Stimulated activated CD8-positive, alpha-beta memory T cell treated with anti-CD3 and anti-CD28 coated beads, Interleukin-2, amount 100 ng/mL, for 48 hours (primary cell): ENCODE data around the gene MGARP.
"Not testable (repeated sequence)": the region's sequence is repeated elsewhere in the genome, so short reads cannot be mapped to it uniquely, and the experiment has no call there.

Experiments used
- DNase-seq, 2 donors: peaks; one replicate each; pipeline ENCODE4 v3.0.0-alpha.2; 2020; ENCODE audit warnings: low read depth in 2 of 2

Gene MGARP

DNA sequence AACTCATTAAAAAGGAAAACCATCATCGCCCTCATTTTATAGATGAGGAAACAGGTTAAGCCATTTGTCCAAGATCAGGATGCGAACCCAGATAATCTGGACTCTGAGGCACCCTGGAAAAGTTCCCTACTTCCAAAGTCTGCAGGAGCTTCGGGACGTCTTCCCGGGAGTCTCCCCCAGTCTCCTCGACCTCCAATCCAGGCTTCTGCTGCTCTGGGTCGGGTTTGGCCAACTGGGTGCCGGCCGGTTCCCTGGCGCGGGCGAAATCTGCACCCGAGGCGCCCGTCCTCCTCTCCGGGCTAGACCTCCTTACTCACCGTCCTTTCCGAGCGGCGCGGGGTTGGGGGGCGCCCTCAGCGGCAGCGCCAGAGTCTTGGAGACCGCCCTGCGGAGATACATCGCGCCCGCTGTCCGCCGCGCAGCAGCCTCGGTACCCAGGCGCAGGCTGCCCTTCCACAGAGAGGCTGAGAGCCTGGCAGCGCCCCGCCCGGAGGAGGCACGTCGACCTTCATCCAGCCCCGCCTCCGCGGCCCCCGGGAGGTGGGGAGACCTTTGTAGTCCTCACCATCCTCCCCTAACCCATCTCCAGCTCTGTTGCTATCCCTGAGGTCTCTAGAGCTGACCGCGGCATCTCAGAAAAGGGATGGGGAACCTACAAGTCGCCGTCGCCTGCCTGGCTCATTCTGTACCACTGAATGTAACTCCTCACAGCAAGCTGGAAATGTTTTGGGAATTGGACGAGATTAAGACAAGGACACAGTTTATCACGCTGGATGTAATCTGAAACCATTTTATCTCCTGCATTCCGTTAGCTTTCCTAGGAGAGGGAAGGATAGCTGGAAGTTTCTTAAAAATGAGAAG is at the start of gene MGARP:
MGARP (minus strand) TSS at position 466 of the 861 bp plus-strand sequence; CDS start at position 399, 67 bp downstream.
- DNase-seq = peak in 1 of 2 donors; percentile 21

DNA sequence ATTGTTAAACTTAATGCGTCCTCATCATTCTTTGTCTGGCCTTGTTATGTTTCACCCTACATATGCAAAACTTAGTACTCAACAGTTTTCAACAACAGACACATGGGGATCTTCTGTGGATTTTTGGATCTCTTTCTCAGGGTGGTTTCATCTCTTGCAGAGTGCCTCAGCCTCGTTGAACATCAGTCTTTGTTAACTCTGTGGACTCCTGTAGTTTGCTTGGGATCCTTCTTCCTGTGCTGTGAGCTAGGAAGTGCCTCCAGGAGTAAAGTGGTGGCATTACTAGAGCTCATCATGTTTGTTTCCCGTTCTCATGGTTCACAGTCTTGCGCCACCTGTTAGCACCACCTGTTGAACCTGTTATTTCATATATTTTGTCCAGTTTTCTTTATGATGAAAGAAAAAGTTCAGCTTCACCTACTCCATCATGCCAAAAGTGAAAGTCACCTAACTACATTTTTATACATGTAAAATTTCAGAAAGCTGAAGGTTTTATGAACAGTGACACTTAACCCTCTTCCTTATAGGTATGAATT is 49.7 kb upstream of the MGARP start:
- DNase-seq = no peak

DNA sequence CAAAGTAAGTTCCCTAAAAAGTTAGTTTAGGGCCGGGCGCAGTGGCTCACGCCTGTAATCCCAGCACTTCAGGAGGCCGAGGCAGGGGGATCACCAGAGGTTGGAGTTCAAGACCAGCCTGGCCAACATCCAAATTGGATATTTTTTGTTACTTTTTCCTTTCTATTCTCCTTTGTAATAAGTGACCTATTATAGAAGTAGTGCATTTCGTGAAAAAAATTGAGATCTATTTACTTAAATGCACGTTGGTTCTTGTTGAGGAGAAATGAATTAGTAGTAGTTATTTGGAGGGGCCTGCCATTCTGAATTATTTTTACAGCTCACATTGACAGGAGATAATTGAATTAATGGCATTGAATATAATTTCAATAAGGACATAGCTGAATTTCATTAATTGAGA is 44.6 kb upstream of the MGARP start:
- DNase-seq = no peak

DNA sequence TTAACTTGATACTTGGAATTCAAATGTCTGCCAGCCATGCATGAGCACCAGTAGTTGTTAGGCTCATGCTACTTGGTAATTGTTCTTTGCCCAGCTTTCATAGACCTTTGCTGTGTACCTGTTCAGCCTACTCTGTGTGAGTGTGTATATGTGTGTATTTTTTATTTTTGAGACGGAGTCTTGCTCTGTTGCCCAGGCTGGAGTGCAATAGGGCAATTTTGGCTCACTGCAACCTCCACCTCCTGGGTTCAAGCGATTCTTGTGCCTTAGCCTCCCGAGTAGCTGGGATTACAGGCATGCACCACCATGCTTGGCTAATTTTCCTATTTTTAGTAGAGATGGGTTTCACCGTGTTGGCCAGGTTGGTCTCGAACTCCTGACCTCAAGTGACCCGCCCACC is 42.5 kb upstream of the MGARP start:
- not testable (repeated sequence) for DNase-seq

- DNase-seq = not testable (repeated sequence)
Observed at GRCh38 chr4:139322070-139322469, 42.0 kb upstream of the MGARP start.

- DNase-seq = no peak
Observed at GRCh38 chr4:139319571-139319970, 39.5 kb upstream of the MGARP start.

GRCh38 chr4:139317635-139318034 is 37.6 kb upstream of the MGARP start:
- DNase-seq = no peak

- DNase-seq = no peak
Observed at GRCh38 chr4:139316733-139317132, 36.7 kb upstream of the MGARP start.

DNA sequence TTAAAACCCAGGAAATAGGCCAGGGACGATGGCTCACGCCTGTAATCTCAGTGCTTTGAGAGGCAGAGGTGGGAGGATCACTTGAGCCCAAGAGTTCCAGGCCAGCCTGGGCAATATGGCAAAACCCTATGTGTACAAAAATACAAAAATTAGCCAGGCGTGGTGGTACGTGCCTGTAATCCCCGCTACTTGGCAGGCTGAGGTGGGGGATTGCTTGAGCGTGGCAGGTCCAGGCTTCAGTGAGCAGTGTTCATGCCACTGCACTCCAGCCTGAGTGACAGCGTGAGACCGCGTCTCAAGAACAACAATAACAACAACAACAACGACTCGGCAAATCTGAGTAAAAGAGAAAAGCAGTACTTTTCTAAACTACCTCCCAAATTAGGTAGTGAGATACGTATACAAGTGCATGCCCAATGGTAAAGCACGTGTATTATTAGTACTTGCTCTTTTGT is 35.2 kb upstream of the MGARP start:
- no peak for DNase-seq

GRCh38 chr4:139314047-139314800 is 34.2 kb upstream of the MGARP start:
- no peak for DNase-seq

DNA sequence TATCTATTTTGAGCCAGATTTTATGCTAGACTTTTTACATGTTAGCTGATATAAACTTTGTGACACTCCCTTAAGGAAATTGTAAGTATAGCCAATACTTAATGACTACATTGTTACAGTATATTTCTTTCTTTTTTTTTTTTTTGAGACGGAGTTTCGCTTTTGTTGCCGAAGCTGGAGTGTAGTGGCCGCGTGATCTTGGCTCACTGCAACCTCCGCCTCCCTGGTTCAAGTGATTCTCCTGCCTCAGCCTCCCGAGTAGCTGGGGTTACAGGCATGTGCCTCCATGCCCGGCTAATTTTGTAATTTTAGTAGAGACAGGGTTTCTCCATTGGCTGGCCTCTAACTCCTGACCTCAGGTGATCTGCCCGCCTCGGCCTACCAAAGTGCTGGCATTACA is 33.4 kb upstream of the MGARP start:
- not testable (repeated sequence) for DNase-seq

DNA sequence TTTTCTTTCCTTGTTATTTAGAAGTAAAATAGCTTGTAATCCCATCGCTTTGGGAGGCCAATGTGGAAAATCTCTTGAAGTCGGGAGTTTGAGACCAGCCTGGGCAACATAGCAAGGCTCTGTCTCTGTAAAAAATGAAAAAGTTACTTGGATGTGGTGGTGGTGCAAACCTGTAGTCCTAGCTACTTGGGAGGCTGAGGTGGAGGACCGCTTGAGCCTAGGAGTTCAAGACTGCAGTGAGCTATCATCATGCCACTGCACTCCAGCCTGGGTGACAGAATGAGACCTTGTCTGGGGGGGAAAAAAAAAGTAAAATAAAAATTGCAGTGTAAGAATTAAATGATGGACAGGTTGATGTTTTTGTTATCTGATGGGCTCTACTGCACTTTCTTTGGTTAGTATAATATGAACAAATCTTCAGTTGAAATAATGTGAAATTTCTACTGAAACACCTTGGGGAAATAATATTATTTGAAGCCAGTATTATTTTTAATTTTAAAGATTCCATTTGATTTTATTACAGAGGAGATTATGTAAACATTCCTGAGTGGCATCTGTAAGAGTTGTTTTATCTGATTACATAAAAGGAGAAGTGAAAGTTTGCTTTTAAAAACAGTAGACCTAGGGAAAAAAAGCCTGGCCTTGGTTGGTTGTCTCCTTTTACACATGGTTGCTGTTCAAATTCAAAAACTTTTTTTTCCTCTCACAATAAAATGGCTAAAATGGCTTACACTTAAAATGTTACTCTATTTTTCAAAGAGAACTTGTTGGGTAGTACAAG is 32.7 kb upstream of the MGARP start:
- no peak for DNase-seq

DNA sequence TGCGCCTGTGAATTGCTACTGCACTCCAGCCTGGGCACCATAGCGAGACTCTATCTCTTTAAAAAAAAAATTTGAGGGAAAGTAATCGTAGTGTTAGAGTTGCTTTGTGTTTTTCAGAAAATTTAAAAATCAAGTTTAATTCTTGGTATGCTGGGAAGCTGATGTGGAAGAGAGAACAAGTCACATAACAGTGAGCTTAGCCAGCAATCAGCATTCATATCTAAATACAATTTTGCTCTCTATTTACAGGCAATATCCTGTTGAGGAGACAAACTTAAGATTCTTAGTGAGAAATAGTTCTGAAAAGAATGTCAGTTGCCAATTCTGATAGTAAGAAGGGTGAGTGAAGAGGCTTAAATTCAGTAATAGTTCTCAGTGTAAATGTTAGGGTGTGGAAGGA is 31.9 kb upstream of the MGARP start:
- no peak for DNase-seq

GRCh38 chr4:139304920-139305319 is 24.9 kb upstream of the MGARP start:
- DNase-seq = no peak

- DNase-seq = peak; percentile 36 to 45
Observed at GRCh38 chr4:139301821-139302611, 22.0 kb upstream of the MGARP start, which contains the start of gene NDUFC1. NDUFC1 (minus strand) TSS chr4:139302477; CDS start chr4:139295798, 6,679 bp downstream.

GRCh38 chr4:139301113-139301820 is 21.2 kb upstream of the MGARP start, which contains the start of gene NAA15:
NAA15 (plus strand) TSS chr4:139301505; CDS start chr4:139301778, 273 bp downstream.
- peak; percentile 93 to 96 for DNase-seq

DNA sequence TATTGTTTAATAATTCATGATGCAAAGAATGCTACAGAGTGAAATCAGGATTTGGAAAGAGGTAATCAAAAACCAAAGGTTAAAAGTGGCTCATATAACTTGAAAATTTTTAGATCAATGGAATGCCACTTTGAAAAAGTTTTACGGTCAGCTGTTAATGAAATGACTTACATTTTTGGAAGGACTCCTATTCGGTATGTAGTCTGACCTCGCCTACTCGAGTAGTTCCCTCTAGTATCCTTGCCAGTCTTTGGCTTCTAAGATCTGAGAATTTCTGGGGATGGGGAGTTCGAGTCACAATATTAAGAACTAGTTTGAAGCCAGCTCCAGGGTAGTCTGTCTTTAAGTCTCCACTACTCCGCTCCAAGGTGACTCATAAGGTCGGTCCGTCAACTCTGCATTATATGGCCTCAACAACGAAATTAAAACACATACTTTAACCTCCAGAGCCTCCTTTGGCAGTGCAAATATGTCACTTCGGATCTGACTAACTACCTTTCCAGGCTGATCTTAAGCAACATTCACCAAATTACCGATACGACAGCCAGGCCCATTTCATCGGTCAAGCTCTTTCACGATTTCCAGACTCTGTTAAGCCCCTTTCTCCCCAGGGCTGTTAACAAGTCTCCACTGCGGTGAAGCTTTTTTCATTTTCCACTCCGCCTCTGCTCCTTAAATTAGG is 20.5 kb upstream of the MGARP start:
- DNase-seq = no peak

DNA sequence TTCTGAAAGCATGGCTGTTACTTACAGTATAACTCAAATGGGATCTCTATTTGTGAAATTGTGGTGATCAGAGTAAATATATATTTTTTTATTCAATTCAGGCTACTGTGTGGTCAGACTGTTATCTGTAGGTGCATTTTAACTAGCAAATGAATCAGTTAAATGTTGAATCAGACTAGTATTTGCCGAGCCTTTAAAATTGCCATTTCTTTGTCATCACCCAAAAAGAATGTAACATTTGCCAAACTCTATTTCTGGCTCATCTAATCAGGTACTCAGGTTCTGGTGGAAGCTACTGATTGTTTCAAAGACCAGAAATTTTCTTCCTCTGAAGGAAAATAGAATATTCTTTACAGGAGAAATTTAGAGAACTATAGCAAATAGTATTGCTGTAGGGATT is 19.5 kb upstream of the MGARP start:
- DNase-seq = no peak

DNA sequence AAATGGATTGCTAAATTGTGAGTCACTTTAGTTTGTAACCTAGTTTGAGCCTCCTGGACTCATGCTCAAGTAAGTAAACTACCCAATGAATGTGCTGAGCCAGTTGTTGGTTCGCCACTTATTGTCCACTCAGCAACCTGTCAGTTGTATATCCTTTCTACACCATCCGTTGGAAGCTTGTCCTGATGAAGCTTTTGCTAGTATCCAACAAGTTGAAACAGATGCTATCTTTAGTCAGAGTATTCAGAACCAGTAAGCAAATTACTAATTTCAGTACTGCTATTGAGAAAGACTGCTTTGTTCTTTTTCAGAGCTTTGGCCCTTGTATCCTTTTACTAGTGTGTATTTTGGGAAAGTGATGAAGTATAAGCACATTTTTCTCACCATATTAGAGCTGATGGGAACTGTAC is 17.0 kb upstream of the MGARP start:
- DNase-seq = no peak

DNA sequence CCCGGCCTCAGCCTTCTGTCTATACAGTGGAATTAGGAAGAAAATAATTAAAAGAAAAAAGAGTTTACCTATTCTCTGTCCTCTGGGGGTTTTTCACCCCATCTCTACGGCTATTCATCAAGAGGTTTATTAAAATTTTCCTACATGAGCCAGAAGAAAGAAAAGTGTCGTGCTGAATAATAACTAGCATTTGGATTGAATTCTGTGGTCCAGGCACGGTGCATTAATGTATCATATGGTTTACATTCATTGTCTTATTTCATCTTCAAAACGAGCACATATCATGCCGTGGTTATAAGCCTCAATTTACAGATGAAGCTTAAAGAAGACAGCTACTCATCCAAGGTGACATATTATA is 15.9 kb upstream of the MGARP start:
- DNase-seq = no peak
